ENCODE data around the gene PITPNC1. TPM values are rescaled to one million over a fixed set of nuclear protein-coding genes. Genes with fewer than 3 reads are reported as not detected.
A peak's percentile ranks its signal among the peaks of the same experiment; 100 is the strongest.
"Not testable (repeated sequence)": the region's sequence is repeated elsewhere in the genome, so short reads cannot be mapped to it uniquely, and the experiment has no call there.

The PITPNC1 gene
- total and polyA plus RNA-seq, 2 experiments from 2014 or later, result 5.8 to 7.3 TPM

- Histone ChIP-seq H3K4me3 (no peak overlapping the region), H3K36me3 (ENCODE audit: low read depth) (no peaks in the 10 kb centered on the region), H3K79me2 (ENCODE audit: insufficient read depth) (peaks cover 66% of the 10 kb centered on the region), H3K4me1 (ENCODE audit: insufficient read depth) (peaks cover 7% of the 10 kb centered on the region; the same call in 1 of the 2 replicates), H3K9me2 (ENCODE audit: insufficient read depth) (no peaks in the 10 kb centered on the region), H3F3A (ENCODE audit: insufficient read depth) (peaks cover 22% of the 10 kb centered on the region), H3K9ac (no peak overlapping the region), H3K27ac (no peak overlapping the region), H2AFZ (no peak overlapping the region), H3K27me3 (replicated peaks; ENCODE audit: insufficient read depth) (no peaks in the 10 kb centered on the region), H4K20me1 (ENCODE audit: insufficient read depth) (no peaks in the 10 kb centered on the region), H3K9me3 (ENCODE audit: low read depth) (no peaks in the 10 kb centered on the region), H3K4me2 (ENCODE audit: unreplicated experiment) (no peak overlapping the region)
- DNase-seq, result no peak
- TF ChIP-seq EZH2phosphoT487 (IDR thresholded peaks at IDR 0.05; ENCODE audit: insufficient read depth, low read depth), result no peak
- TF ChIP-seq EZH2 (IDR thresholded peaks at IDR 0.05; ENCODE audit: insufficient read depth, poor library complexity, severe bottlenecking), result no peak
- WGBS, 2 experiments (ENCODE audit: low coverage in 1 of 2, low lambda C conversion rate in 2 of 2, missing lambda C conversion rate in 2 of 2), result 94 to 95% methylated on average over 10 of the region's 10 CpGs
- in situ Hi-C loops (cut with MboI), result no loop called here
Measured at GRCh38 chr17:67515490-67516083, 138.5 kb downstream of the PITPNC1 start.

GRCh38 chr17:67516571-67516970 lies 139.5 kb downstream of the PITPNC1 start:
- H3K79me2 ChIP-seq (ENCODE audit: insufficient read depth), result peaks cover 58% of the 10 kb centered on the region
- peaks cover 17% of the 10 kb centered on the region for H3K4me1 ChIP-seq (ENCODE audit: insufficient read depth)
- H3K4me2 ChIP-seq (ENCODE audit: unreplicated experiment); H3K27me3 ChIP-seq (replicated peaks; ENCODE audit: insufficient read depth); DNase-seq; in situ Hi-C loops (cut with MboI); H4K20me1 ChIP-seq (ENCODE audit: insufficient read depth); H3K27ac ChIP-seq; H3K9me3 ChIP-seq (ENCODE audit: low read depth); H3K4me3 ChIP-seq; H3K9ac ChIP-seq; H3K36me3 ChIP-seq (ENCODE audit: low read depth); H2AFZ ChIP-seq; H3K9me2 ChIP-seq (ENCODE audit: insufficient read depth): not testable (repeated sequence)
- 97 to 98% methylated on average over 10 of the region's 10 CpGs for WGBS, 2 experiments (ENCODE audit: low coverage in 1 of 2, low lambda C conversion rate in 2 of 2, missing lambda C conversion rate in 2 of 2)
- H3F3A ChIP-seq (ENCODE audit: insufficient read depth), result peaks cover 32% of the 10 kb centered on the region

- Histone ChIP-seq H3K9me2 (ENCODE audit: insufficient read depth) (no peaks in the 10 kb centered on the region), H3K9ac (no peak overlapping the region), H3F3A (ENCODE audit: insufficient read depth) (peaks cover 39% of the 10 kb centered on the region), H4K20me1 (ENCODE audit: insufficient read depth) (no peaks in the 10 kb centered on the region), H3K4me1 (ENCODE audit: insufficient read depth) (peaks cover 24% of the 10 kb centered on the region), H3K27me3 (replicated peaks; ENCODE audit: insufficient read depth) (no peaks in the 10 kb centered on the region), H3K36me3 (ENCODE audit: low read depth) (no peaks in the 10 kb centered on the region), H3K27ac (no peak overlapping the region), H3K9me3 (ENCODE audit: low read depth) (no peaks in the 10 kb centered on the region), H3K79me2 (ENCODE audit: insufficient read depth) (peaks cover 52% of the 10 kb centered on the region), H3K4me2 (ENCODE audit: unreplicated experiment) (no peak overlapping the region), H3K4me3 (no peak overlapping the region), H2AFZ (no peak overlapping the region)
- TF ChIP-seq EZH2 (IDR thresholded peaks at IDR 0.05; ENCODE audit: insufficient read depth, poor library complexity, severe bottlenecking) (no peak), EZH2phosphoT487 (IDR thresholded peaks at IDR 0.05; ENCODE audit: insufficient read depth, low read depth) (no peak)
- WGBS, 2 experiments (ENCODE audit: low coverage in 1 of 2, low lambda C conversion rate in 2 of 2, missing lambda C conversion rate in 2 of 2), result 81 to 92% methylated on average over 1 of the region's 1 CpG
- DNase-seq, result no peak
- in situ Hi-C loops (cut with MboI), result no loop called here
Measured at GRCh38 chr17:67517325-67517724, 140.2 kb downstream of the PITPNC1 start.

GRCh38 chr17:67518876-67519275 lies 141.8 kb downstream of the PITPNC1 start:
- H3K4me2 ChIP-seq (ENCODE audit: unreplicated experiment), result no peak overlapping the region

More at GRCh38 chr17:67518876-67519275, 141.8 kb downstream of the PITPNC1 start:
- H3F3A ChIP-seq (ENCODE audit: insufficient read depth), result peaks cover 45% of the 10 kb centered on the region
- DNase-seq, result peak; percentile 78
- H3K9me2 ChIP-seq (ENCODE audit: insufficient read depth), result no peaks in the 10 kb centered on the region
- no peaks in the 10 kb centered on the region for H4K20me1 ChIP-seq (ENCODE audit: insufficient read depth)
- H3K27me3 ChIP-seq (replicated peaks; ENCODE audit: insufficient read depth), result no peaks in the 10 kb centered on the region
- H3K9ac ChIP-seq, result no peak overlapping the region
- peaks cover 50% of the 10 kb centered on the region for H3K79me2 ChIP-seq (ENCODE audit: insufficient read depth)
- no peak for TF ChIP-seq EZH2 (IDR thresholded peaks at IDR 0.05; ENCODE audit: insufficient read depth, poor library complexity, severe bottlenecking)
- no peak for TF ChIP-seq EZH2phosphoT487 (IDR thresholded peaks at IDR 0.05; ENCODE audit: insufficient read depth, low read depth)
- in situ Hi-C loops (cut with MboI), result no loop called here
- no peak overlapping the region for H3K4me3 ChIP-seq
- 0 out of 2 replicates have a peak overlapping the region, but pooled peaks have one; percentile 11 for H3K27ac ChIP-seq
- no peak overlapping the region for H2AFZ ChIP-seq
- H3K36me3 ChIP-seq (ENCODE audit: low read depth), result no peaks in the 10 kb centered on the region
- peaks cover 24% of the 10 kb centered on the region for H3K4me1 ChIP-seq (ENCODE audit: insufficient read depth)
- WGBS, 2 experiments (ENCODE audit: low coverage in 1 of 2, low lambda C conversion rate in 2 of 2, missing lambda C conversion rate in 2 of 2), result 27 to 32% methylated on average over 3 of the region's 3 CpGs
- no peaks in the 10 kb centered on the region for H3K9me3 ChIP-seq (ENCODE audit: low read depth)

All from GM23248 (cell line).